Measurements from ENCODE around the gene GFRAL. TPM values are rescaled to one million over a fixed set of nuclear protein-coding genes. Genes with fewer than 3 reads are reported as not detected.

Gene GFRAL
- polyA plus RNA-seq, 6 donors from 2014 or later: not detected

DNA sequence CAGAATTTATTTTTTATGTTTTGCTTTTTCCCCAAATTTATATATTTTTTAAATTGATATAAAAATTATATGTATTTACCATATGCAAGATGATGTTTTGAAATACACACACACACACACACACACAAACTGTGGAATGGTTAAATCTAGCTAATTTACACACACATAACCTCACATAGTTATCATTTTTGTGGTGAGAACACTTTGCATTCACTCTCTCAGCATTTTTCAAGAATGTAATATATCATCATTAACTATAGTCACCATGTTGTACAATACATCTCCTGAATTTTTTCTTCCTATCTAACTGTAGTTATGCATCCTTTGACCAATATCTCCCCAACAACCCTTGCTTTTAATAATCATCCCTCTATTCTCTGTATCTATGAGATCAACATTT, 52.2 kb downstream of the GFRAL start:
- no peaks in the 10 kb centered on the region for H3K4me1 Mint-ChIP-seq
- DNase-seq (no peak), ATAC-seq (ENCODE audit: low read depth in 2 of 2) (no peak)
- no peak overlapping the region for H3K27ac Mint-ChIP-seq
- no peaks in the 10 kb centered on the region for H3K36me3 Mint-ChIP-seq
- peaks cover 0 to 10% (median 3%) of the 10 kb centered on the region in 7 donors for H3K9me3 Mint-ChIP-seq
- no peaks in the 10 kb centered on the region for H3K27me3 Mint-ChIP-seq
- no peak overlapping the region for H3K4me3 Mint-ChIP-seq

DNA sequence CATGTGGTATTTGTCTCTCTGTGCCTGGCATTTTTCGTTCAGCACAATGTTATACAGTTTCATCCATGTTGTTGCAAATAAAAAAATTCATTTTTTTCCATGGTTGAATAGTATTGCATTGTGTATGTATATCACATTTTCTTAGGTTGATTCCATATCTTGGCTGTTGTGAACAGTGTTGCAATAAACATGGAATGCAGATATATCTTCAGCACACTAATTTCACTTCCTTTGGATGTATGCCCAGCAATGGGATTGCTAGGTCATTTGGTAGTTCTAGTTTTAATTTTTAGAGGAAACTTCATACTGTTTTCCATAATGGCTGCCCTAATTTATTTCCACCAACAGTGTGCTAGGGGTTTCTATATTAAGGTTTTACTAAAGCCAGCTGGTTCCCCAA, 52.6 kb downstream of the GFRAL start:
- Mint-ChIP-seq H3K27me3 (no peaks in the 10 kb centered on the region), H3K4me1 (no peaks in the 10 kb centered on the region), H3K27ac (no peak overlapping the region), H3K36me3 (no peaks in the 10 kb centered on the region), H3K4me3 (no peak overlapping the region), H3K9me3 (peaks cover 0 to 9% (median 3%) of the 10 kb centered on the region in 7 donors)
- no peak for ATAC-seq (ENCODE audit: low read depth in 2 of 2)
- DNase-seq: no peak

DNA sequence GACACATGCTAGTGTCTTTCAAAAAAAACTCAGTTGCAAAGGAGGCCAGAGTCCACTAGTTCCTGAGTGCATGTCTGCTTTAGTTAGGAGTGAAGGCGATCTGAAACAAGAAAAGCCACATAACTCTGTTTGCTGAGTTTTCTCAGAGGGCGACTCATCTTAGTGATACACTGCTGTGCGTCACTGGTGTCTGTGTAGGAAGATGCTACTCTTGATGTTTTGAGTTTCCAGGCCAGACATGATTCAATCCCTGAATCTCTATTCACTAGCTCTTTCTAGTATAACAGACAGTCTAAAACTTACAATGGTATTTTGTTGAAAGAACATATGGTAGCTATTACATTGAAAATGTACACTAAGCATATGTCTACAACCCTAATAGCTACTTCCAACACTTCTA, 60.9 kb downstream of the GFRAL start:
- Mint-ChIP-seq H3K27ac (no peak overlapping the region), H3K4me1 (no peaks in the 10 kb centered on the region), H3K4me3 (no peak overlapping the region), H3K36me3 (no peaks in the 10 kb centered on the region), H3K27me3 (no peaks in the 10 kb centered on the region), H3K9me3 (peaks cover 0 to 11% (median 0%) of the 10 kb centered on the region in 7 donors)
- DNase-seq (no peak), ATAC-seq (ENCODE audit: low read depth in 2 of 2) (no peak)

DNA sequence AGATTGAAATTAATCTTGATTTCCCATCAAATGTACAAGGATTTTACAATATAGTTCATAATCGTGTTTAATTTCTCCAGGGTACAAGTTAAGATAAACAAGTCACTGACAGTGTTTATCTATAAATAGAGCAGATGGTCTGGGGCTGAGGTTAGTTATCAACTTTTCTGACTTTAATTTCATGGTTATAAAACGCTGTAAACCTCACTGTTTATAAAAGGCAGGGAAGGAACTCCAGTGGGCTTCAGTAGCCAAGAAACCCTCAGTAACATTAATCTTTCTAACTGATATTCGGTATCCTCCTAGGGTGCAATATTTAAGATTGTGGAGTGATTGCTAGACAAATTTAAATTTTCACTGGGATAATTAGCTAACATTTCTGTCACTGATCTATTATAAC, 68.6 kb downstream of the GFRAL start:
- Mint-ChIP-seq H3K27me3 (no peaks in the 10 kb centered on the region), H3K9me3 (peaks cover 0 to 8% (median 4%) of the 10 kb centered on the region in 7 donors), H3K4me3 (no peak overlapping the region)

DNA sequence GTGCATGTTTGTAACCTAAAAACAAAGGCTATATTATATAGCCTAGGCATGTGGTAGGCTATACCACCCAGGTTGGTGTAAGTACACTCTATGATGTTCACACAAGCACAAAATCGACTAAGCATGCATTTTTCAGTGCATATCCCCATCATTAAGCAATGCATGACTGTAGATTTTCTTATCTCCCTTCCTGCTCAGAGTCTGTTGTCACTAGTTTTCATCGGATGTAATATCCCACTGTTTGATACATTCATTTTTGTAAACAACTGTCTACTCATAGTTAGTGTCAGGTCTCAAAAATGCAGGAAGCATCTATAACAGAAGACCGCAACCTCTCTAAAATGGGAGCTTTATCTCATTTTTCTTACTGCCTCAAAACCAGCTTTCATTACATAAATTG, 70.7 kb downstream of the GFRAL start:
- Mint-ChIP-seq H3K27me3 (no peaks in the 10 kb centered on the region), H3K4me1 (no peaks in the 10 kb centered on the region), H3K4me3 (no peak overlapping the region), H3K9me3 (peaks cover 0 to 8% (median 2%) of the 10 kb centered on the region in 7 donors), H3K27ac (no peak overlapping the region), H3K36me3 (no peaks in the 10 kb centered on the region)
- ATAC-seq (ENCODE audit: low read depth in 2 of 2) (no peak), DNase-seq (no peak)

More for the DNA sequence above, 68.6 kb downstream of the GFRAL start:
- H3K4me1 Mint-ChIP-seq: no peaks in the 10 kb centered on the region
- H3K27ac Mint-ChIP-seq: no peak overlapping the region
- ATAC-seq (ENCODE audit: low read depth in 2 of 2) (no peak), DNase-seq (no peak)
- H3K36me3 Mint-ChIP-seq: no peaks in the 10 kb centered on the region

DNA sequence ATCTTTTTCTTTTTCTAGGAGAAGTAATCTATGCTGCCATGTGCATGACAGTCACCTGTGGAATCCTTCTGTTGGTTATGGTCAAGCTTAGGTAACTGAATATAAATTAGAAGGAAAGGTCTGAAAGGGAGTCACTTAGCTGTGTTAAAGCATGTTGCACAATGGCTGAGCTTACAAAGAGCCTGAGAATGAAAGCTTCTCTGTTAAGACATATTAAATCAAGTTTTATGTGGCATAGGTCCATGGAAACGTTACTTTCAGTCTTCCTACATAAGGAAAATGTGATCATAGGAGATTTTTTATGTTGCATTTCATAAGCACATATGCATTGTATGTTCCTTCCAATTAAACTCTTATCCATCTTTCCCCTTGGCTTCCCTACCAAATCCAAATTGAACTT, 72.1 kb downstream of the GFRAL start:
- H3K36me3 Mint-ChIP-seq: no peaks in the 10 kb centered on the region
- no peaks in the 10 kb centered on the region for H3K4me1 Mint-ChIP-seq
- H3K4me3 Mint-ChIP-seq: no peak overlapping the region
- H3K27me3 Mint-ChIP-seq: no peaks in the 10 kb centered on the region
- DNase-seq: no peak
- H3K9me3 Mint-ChIP-seq: peaks cover 0 to 6% (median 2%) of the 10 kb centered on the region in 7 donors
- H3K27ac Mint-ChIP-seq: no peak overlapping the region
- ATAC-seq (ENCODE audit: low read depth in 2 of 2): no peak

DNA sequence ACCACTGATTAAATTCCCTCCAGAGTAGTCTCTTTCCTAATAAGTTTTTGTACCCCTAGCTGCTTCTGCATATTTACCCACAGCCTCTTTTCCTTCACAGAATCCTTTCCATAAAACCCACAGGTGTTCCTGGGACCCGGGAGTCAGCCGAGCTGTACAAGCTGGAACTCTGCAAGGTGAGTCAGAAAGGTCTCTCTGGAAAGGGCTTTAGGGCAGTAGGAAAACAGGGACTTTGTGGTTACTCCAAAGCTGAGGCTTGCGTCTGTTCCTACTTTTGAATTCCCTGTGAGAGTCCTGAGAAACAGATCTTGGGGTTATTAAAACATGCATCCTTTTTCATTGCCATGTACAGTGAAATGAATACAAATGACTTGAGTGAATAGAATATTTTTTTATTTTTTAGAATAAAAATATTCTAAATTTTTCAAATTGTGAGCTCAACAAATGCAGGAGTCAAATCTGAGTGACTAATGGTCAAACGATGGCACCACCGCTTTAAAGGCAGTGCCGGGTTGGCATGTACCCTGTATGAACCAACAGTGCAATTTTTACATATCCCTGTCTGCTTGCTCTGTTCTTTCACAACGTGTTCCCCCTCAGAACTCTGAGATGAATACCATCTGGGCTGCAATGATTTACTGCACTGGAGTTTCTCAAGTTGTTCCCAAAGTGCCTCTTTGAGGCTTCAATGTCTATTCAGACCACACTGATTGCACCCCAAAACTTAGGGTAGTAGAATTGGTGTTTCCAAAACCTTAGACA, 78.4 kb downstream of the GFRAL start:
- Mint-ChIP-seq H3K9me3 (peaks cover 0 to 11% (median 2%) of the 10 kb centered on the region in 7 donors), H3K36me3 (no peaks in the 10 kb centered on the region)

DNA sequence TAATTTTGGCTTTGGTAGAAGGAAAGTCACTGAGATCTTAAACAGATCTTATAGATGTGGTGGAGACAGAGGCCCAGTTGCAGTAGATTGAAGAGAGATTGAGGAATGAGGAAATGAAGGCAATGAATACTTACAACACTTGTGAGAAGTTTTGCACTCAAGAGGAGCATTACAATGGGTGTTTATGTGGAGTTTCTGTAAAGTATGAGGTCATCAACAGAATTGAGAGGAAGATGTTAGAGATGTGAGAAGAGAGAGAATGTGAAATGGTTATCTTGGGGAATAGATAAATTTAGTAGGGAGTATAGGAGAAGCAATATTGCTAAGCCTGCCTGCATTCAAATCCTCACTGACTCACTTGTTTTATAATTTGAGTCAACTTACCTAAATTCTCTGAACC, 83.4 kb downstream of the GFRAL start:
- no peak for ATAC-seq (ENCODE audit: low read depth in 2 of 2)
- Mint-ChIP-seq H3K27me3 (no peaks in the 10 kb centered on the region), H3K36me3 (no peaks in the 10 kb centered on the region), H3K27ac (no peak overlapping the region), H3K4me1 (no peaks in the 10 kb centered on the region), H3K9me3 (peaks cover 0 to 17% (median 9%) of the 10 kb centered on the region in 7 donors), H3K4me3 (no peak overlapping the region)
- DNase-seq: no peak

More for the DNA sequence above, 78.4 kb downstream of the GFRAL start:
- Mint-ChIP-seq H3K4me1 (no peaks in the 10 kb centered on the region), H3K27me3 (no peaks in the 10 kb centered on the region), H3K27ac (no peak overlapping the region), H3K4me3 (no peak overlapping the region)
- ATAC-seq (ENCODE audit: low read depth in 2 of 2) (no peak), DNase-seq (no peak)

DNA sequence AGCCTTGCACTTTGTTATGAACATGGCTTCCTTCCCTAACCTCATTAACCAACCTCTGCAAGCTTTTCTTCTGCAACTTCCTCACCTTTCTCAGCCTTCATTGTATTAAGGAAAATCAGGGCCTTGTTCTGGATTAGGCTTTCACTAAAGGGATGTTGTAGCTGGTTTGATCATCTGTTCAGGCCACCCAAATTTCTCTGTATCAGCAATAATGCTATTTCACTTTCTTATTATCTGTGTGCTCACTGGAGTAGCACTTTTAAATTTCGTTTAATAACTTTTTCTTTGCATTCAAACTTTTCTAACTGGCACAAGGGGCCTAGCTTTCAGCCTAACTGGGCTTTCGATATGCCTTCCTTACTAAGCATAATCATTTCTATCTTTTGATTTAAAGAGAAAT, 96.7 kb downstream of the GFRAL start:
- Mint-ChIP-seq H3K27ac (no peak overlapping the region), H3K36me3 (no peaks in the 10 kb centered on the region), H3K9me3 (peaks cover 0 to 6% (median 0%) of the 10 kb centered on the region in 7 donors), H3K4me3 (no peak overlapping the region), H3K4me1 (no peaks in the 10 kb centered on the region), H3K27me3 (no peaks in the 10 kb centered on the region)
- no peak for ATAC-seq (ENCODE audit: low read depth in 2 of 2)
- no peak for DNase-seq

DNA sequence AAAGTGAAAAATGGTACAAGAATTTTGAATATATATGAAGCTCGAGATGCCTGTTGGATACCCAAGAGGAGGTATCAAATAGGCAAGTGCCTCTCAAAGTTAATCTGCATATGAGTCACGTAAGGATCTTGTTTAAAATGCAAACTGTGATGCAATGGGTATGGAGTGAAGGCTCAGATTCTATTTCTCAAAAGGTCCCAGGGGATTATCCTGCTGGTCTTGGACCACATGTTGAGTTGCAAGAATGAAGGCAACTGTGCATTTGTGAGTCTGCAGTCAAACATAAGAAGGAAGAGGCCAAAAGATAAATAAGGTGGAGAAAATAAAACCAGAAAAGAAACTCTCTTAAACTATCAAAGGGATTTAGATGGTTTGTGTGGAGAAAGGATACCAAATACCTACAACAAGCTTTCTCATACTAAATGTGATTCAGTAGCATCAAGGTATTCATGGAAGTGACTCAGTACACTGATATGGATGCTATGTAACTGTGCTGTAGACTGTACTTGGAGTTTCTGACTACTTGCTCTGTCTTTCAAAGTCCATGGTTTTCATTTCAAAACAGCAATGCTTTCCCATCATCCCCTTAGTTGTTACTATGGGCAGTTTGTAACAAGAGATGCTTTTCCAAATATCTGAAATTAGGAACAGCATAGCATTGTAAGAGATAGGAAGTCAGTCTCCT, 106.3 kb downstream of the GFRAL start:
- no peak overlapping the region for H3K27ac Mint-ChIP-seq
- no peak for ATAC-seq (ENCODE audit: low read depth in 2 of 2)
- H3K4me3 Mint-ChIP-seq: no peak overlapping the region
- DNase-seq: no peak
- no peaks in the 10 kb centered on the region for H3K27me3 Mint-ChIP-seq
- no peaks in the 10 kb centered on the region for H3K4me1 Mint-ChIP-seq
- peaks cover 0 to 9% (median 4%) of the 10 kb centered on the region in 7 donors for H3K9me3 Mint-ChIP-seq
- no peaks in the 10 kb centered on the region for H3K36me3 Mint-ChIP-seq

DNA sequence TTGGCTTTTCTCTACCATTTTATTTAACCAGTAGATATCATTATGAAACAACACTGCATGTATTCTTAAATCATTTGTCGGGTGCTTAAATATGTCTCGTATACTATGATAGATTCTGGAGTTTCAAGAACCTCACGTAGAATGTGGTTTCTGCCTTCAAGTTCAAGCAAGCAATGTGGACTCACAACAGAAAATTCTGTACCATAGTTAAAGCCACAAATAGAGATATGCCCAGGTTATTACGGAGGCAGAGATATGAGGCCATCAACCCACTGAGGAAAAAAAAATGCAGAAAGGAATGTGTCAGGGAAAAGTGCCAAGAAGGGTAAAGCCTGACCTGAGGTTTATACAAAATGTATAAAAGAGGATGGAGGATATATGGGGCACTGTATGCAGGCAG, 109.9 kb downstream of the GFRAL start:
- peaks cover 0 to 7% (median 3%) of the 10 kb centered on the region in 7 donors for H3K9me3 Mint-ChIP-seq
- no peaks in the 10 kb centered on the region for H3K4me1 Mint-ChIP-seq
- DNase-seq: no peak
- H3K27me3 Mint-ChIP-seq: no peaks in the 10 kb centered on the region
- H3K4me3 Mint-ChIP-seq: no peak overlapping the region
- ATAC-seq (ENCODE audit: low read depth in 2 of 2): no peak
- H3K27ac Mint-ChIP-seq: no peak overlapping the region
- no peaks in the 10 kb centered on the region for H3K36me3 Mint-ChIP-seq

DNA sequence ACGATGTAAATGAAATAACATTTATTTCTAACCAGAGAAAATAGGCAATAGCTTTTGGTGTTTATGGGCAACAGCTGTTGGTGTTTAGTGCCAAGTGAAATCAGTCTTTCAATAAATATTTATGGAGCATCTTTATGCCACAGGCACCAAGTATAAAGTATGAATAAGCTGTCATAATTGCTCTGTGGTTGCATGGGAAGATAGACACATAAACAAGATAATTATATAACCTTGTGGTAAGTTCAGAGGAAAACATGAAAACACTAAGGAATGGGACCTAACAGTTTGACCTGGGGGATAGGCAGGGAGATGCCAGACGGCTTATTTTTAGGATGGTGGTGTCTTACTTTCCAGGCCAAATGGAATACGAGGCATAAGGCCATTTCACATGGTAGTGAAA, 110.9 kb downstream of the GFRAL start:
- no peaks in the 10 kb centered on the region for H3K27me3 Mint-ChIP-seq
- H3K27ac Mint-ChIP-seq: no peak overlapping the region
- H3K9me3 Mint-ChIP-seq: peaks cover 0 to 7% (median 3%) of the 10 kb centered on the region in 7 donors
- no peak overlapping the region for H3K4me3 Mint-ChIP-seq
- DNase-seq: no peak
- H3K4me1 Mint-ChIP-seq: no peaks in the 10 kb centered on the region
- no peak for ATAC-seq (ENCODE audit: low read depth in 2 of 2)
- no peaks in the 10 kb centered on the region for H3K36me3 Mint-ChIP-seq

DNA sequence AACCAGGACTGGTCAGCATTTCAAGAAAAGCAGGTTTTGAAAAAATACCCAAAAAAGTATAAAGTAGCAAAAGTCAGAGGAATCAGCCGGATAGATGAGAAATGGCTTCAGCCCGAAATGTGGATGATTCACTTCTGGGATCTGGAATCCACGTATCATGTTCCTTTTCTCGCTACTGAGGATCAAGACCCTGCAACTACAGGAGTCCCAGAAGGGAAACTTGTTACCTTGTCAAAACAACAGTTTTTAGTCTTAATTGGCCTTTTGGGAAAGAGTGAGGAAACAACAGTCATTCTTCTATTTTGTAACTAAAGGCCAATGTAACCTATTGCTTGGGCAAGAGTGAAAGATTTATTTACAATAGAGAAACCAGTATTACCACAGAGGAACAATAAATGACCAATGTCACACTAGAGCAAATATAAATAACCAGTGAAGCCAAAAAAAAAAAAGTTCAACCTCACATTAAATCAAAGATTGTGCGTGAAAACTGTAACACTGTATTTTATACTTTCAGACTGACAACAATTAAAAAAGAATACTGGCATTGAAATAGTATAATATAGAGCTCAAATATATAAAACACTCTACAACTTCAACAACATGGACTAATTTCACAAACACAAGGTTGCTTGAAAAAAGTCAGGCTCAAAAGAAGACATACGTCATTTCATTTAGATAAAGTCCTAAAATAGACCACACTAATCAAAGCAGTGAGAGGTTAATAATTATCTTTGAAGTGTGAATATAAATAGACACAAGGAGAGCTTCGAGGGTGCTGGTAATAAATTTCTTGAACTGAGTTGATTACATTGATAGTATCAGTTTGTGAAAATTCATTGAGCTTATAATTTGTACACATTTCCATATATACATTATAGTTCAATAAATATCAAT, 116.2 kb downstream of the GFRAL start:
- no peak for ATAC-seq (ENCODE audit: low read depth in 2 of 2)
- no peak for DNase-seq
- H3K36me3 Mint-ChIP-seq: no peaks in the 10 kb centered on the region

More for the DNA sequence above, 116.2 kb downstream of the GFRAL start:
- Mint-ChIP-seq H3K9me3 (peaks cover 0 to 4% (median 0%) of the 10 kb centered on the region in 7 donors), H3K4me1 (no peaks in the 10 kb centered on the region), H3K4me3 (no peak overlapping the region), H3K27ac (no peak overlapping the region), H3K27me3 (no peaks in the 10 kb centered on the region)

Measured in naive B cell (primary cell).